PC-3 (cell line): ENCODE data around the gene ZNF14. TPM values are rescaled to one million over a fixed set of nuclear protein-coding genes. Genes with fewer than 3 reads are reported as not detected.

Source experiments
- ATAC-seq: fragments of 200-7000 bp; cut with Tn5 transposase; 2 replicates; pipeline ENCODE4 v1.9.1; 2020; ENCODE audit warnings: mild to moderate bottlenecking, moderate library complexity
- BruUV-seq: library from RNA; stranded (reverse); fragments of 400-500 nt; replicated peaks from 2 replicates; lab custom pipeline; 2021; lab: Mats Ljungman, UMichigan
- CTCF ChIA-PET: fragments of 300-600 bp; sonication (Branson Sonifier 250); formaldehyde crosslinking; loops from one replicate; lab custom pipeline; 2022; ENCODE audit warnings: antibody characterized with exemption; lab: Charles Lee
- POLR2A ChIA-PET: fragments of 300-600 bp; sonication (Branson Sonifier 250); formaldehyde crosslinking; loops from one replicate; lab custom pipeline; 2022; ENCODE audit warnings: antibody characterized with exemption; ENCODE audit not compliant: unreplicated experiment; lab: Charles Lee
- DNase-seq: peaks from one replicate; pipeline ENCODE4 v3.0.0-alpha.2; 2015
- H2AFZ ChIP-seq: fragments of 300-600 bp; sonication (generic); 2 replicates; pipeline ENCODE4 v1.6.0; 2016; ENCODE audit warnings: antibody characterized with exemption, low read length
- H3F3A ChIP-seq: fragments of 300-600 bp; sonication (generic); one replicate; pipeline ENCODE4 v1.6.0; 2017; ENCODE audit warnings: antibody characterized with exemption, low read length, control low read depth, mild to moderate bottlenecking; ENCODE audit not compliant: unreplicated experiment
- H3K27ac ChIP-seq: fragments of 300-600 bp; sonication (generic); 2 replicates; pipeline ENCODE4 v1.5.1; 2016; ENCODE audit warnings: mild to moderate bottlenecking, low read length
- H3K27me3 ChIP-seq: fragments of 300-600 bp; sonication (generic); 2 replicates; pipeline ENCODE4 v1.6.1; 2016; ENCODE audit warnings: low read length, mixed read lengths
- H3K36me3 ChIP-seq: fragments of 300-600 bp; sonication (generic); 2 replicates; pipeline ENCODE4 v1.6.1; 2016; ENCODE audit warnings: low read depth, mixed run types, low read length, mixed read lengths
- H3K4me1 ChIP-seq: fragments of 300-600 bp; sonication (generic); 2 replicates; pipeline ENCODE4 v1.5.1; 2016; ENCODE audit warnings: low read length; ENCODE audit not compliant: insufficient read depth
- H3K4me2 ChIP-seq: fragments of 300-600 bp; sonication (generic); 2 replicates; pipeline ENCODE4 v1.6.0; 2016; ENCODE audit warnings: low read length
- H3K4me3 ChIP-seq: fragments of 300-600 bp; sonication (generic); 2 replicates; pipeline ENCODE4 v1.5.1; 2016; ENCODE audit warnings: mild to moderate bottlenecking, low read length, mixed read lengths
- H3K79me2 ChIP-seq: fragments of 300-600 bp; sonication (generic); 2 replicates; pipeline ENCODE4 v1.6.1; 2017; ENCODE audit warnings: low read length, mixed read lengths
- H3K9ac ChIP-seq: fragments of 300-600 bp; sonication (generic); 2 replicates; pipeline ENCODE4 v1.6.0; 2016; ENCODE audit warnings: mild to moderate bottlenecking, low read length
- H3K9me2 ChIP-seq: fragments of 300-600 bp; sonication (generic); replicated peaks from 2 replicates; pipeline ENCODE4 v1.6.1; 2016; ENCODE audit warnings: mixed run types, low read length, mixed read lengths
- H3K9me3 ChIP-seq: fragments of 300-600 bp; sonication (generic); 2 replicates; pipeline ENCODE4 v1.6.1; 2016; ENCODE audit warnings: low read length, mixed read lengths
- H4K20me1 ChIP-seq: fragments of 300-600 bp; sonication (generic); 2 replicates; pipeline ENCODE4 v1.6.1; 2016; ENCODE audit warnings: low read length, mixed read lengths
- EZH2 ChIP-seq: fragments of 300-600 bp; sonication (generic); IDR thresholded peaks from one replicate; pipeline ENCODE4 v1.6.1; 2017; ENCODE audit warnings: antibody characterized with exemption, mild to moderate bottlenecking, low read length; ENCODE audit not compliant: unreplicated experiment
- EZH2phosphoT487 ChIP-seq: fragments of 300-600 bp; sonication (generic); IDR thresholded peaks from 2 replicates; pipeline ENCODE4 v1.6.1; 2018; ENCODE audit warnings: mild to moderate bottlenecking, antibody characterized with exemption, low read length, borderline replicate concordance
- intact Hi-C: fragments of 100-400 bp; cut with micrococcal nuclease; formaldehyde crosslinking; loops from 2 replicates; pipeline ENCODE4 v1.9.0; 2023
- total RNA-seq: library from RNA; depleted of rRNA; stranded (reverse); fragments of >200 nt; gene quantifications from 2 replicates; pipeline ENCODE4 v1.2.3, GENCODE V29; 2014
- TF ChIP-seq, protein P1 (sequence below): fragments of 300-600 bp; sonication (generic); conservative IDR thresholded peaks from 2 replicates; pipeline ENCODE4 v1.5.1; 2017; ENCODE audit warnings: antibody characterized with exemption, low read depth, mild to moderate bottlenecking, low read length

Gene ZNF14
- total RNA-seq, 1 experiment from 2014 or later: 3.0 TPM

DNA sequence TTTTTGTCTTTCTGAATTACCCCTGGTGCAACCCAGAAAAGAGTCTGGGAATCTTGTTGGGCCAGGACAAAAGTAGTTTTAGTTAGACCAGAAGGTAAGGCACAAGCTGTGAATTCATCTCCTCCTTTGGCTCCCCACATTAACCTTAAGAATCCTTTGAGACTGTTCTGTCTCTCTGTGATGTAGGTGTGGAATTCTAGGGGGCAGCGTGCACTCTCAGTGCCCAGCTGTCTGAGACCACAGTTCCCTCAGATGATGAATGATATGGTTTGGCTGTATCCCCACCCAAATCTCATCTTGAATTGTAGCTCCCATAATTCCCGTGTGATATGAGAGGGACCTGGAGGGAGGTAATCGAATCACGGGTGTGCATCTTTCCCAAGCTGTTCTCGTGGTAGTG lies 44.8 kb upstream of the ZNF14 start:
- DNase-seq: no peak
- ChIA-PET CTCF (no interaction called here), POLR2A (no interaction called here)
- Histone ChIP-seq H2AFZ (no peak overlapping the region), H3K36me3 (peaks cover 48% of the 10 kb centered on the region), H3K27me3 (no peaks in the 10 kb centered on the region), H3K4me1 (peaks cover 13% of the 10 kb centered on the region), H3K4me2 (peak overlapping the region; percentile 94), H3K79me2 (peaks cover 29% of the 10 kb centered on the region), H3K27ac (no peak overlapping the region), H3K9me2 (no peaks in the 10 kb centered on the region), H3K4me3 (peak overlapping the region; percentile 85), H3F3A (no peaks in the 10 kb centered on the region), H3K9me3 (peaks cover 23% of the 10 kb centered on the region), H4K20me1 (no peaks in the 10 kb centered on the region), H3K9ac (no peak overlapping the region)
- intact Hi-C loops: loop anchor here (2.0 kb wide), 1 partner anchor 45 kb away; the partner anchor contains the start of gene ZNF14
- no peak for ATAC-seq
- no TSS peak for BruUV-seq
- TF ChIP-seq, protein P1, sequence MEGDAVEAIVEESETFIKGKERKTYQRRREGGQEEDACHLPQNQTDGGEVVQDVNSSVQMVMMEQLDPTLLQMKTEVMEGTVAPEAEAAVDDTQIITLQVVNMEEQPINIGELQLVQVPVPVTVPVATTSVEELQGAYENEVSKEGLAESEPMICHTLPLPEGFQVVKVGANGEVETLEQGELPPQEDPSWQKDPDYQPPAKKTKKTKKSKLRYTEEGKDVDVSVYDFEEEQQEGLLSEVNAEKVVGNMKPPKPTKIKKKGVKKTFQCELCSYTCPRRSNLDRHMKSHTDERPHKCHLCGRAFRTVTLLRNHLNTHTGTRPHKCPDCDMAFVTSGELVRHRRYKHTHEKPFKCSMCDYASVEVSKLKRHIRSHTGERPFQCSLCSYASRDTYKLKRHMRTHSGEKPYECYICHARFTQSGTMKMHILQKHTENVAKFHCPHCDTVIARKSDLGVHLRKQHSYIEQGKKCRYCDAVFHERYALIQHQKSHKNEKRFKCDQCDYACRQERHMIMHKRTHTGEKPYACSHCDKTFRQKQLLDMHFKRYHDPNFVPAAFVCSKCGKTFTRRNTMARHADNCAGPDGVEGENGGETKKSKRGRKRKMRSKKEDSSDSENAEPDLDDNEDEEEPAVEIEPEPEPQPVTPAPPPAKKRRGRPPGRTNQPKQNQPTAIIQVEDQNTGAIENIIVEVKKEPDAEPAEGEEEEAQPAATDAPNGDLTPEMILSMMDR: no peak
- no peak for TF ChIP-seq EZH2
- TF ChIP-seq EZH2phosphoT487: no peak

DNA sequence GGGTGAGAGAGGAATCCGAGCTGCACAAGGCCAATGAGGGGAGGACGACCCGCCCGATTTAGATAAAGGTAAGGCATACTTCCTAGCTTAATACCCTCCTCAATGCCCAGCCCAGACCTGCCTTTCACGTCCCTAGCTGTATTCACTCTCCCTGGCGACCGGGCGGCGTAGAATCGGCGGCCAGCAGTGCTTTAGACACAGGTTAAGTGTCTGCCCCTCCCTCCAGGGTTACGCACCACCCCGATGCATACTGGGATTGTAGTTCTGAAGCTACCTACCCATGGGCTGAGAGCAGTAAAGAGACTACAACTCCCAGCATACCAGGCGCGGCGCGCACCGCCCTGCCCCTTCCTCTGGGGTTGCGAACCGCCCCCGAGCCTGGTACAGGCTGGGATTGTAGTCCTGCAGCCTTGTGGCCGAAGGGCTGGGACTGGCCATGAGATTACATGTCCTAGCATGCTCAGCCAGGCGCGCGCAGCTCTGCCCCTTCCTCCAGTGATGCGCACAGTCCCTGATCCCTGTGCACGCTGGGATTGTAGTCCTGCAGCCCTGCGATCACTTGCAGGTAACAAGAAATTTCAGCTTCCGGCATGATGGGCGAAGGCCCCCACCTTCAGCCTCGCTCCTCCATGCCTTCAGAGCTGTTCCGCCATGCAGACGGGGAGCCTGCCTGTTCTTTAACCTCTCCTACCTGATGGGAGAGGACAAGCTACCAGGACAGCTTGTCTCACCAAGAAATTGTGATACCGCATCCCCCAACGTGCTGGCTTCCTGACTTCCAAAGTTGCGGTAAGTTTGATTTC lies 43.5 kb upstream of the ZNF14 start:
- Histone ChIP-seq H3K27me3 (no peaks in the 10 kb centered on the region), H3F3A (no peaks in the 10 kb centered on the region), H3K9me3 (peaks cover 26% of the 10 kb centered on the region), H4K20me1 (no peaks in the 10 kb centered on the region), H3K27ac (0 out of 2 replicates have a peak overlapping the region, but pooled peaks have one; percentile 2), H2AFZ (peak overlapping the region; percentile 91), H3K79me2 (peaks cover 29% of the 10 kb centered on the region), H3K9me2 (no peaks in the 10 kb centered on the region), H3K4me2 (peak overlapping the region; percentile 94), H3K36me3 (peaks cover 36% of the 10 kb centered on the region), H3K9ac (peak overlapping the region; percentile 72), H3K4me3 (peak overlapping the region; percentile 85), H3K4me1 (peaks cover 13% of the 10 kb centered on the region)
- intact Hi-C loops: loop anchor here (1.0 to 2.0 kb wide), 2 partner anchors 44 to 108 kb away; partner anchors contain the start of genes ZNF101 and ZNF14
- TF ChIP-seq EZH2 (no peak), EZH2phosphoT487 (no peak)
- TF ChIP-seq, protein P1: no peak
- POLR2A ChIA-PET: interaction anchor here (0.5 to 0.6 kb wide), 2 partner anchors 31 to 265 kb away, joined by 3 to 4 read pairs; no protein-coding TSS in a partner anchor
- no TSS peak for BruUV-seq
- CTCF ChIA-PET: no interaction called here
- DNase-seq: peak; percentile 98
- ATAC-seq: peak; percentile 100

DNA sequence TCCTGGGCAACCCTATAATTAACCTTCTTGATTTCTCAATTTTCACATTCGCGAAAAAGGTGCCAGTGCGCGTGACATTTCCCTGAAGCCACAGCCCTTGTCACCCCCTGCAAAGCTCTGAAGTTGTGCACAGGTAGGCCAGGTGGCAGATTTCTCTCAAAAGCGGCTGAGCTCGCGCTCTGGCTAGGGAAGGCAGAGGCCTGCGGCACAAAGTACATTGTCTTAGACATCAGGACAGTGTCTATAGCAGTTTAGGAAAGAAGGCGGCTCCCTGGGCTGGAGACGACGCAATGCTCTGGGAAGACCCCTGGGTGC lies 42.9 kb upstream of the ZNF14 start:
- Histone ChIP-seq H3K4me2 (peak overlapping the region; percentile 94), H3K79me2 (peaks cover 29% of the 10 kb centered on the region), H2AFZ (peak overlapping the region; percentile 91), H3K4me1 (peaks cover 13% of the 10 kb centered on the region), H4K20me1 (no peaks in the 10 kb centered on the region), H3K27me3 (no peaks in the 10 kb centered on the region), H3K9me3 (peaks cover 24% of the 10 kb centered on the region), H3K9ac (peak overlapping the region; percentile 72), H3K36me3 (peaks cover 31% of the 10 kb centered on the region), H3K27ac (no peak overlapping the region), H3K4me3 (peak overlapping the region; percentile 85), H3K9me2 (no peaks in the 10 kb centered on the region), H3F3A (no peaks in the 10 kb centered on the region)
- BruUV-seq: TSS peak; percentile 95
- ATAC-seq (peak; percentile 17), DNase-seq (no peak)
- ChIA-PET POLR2A (interaction anchor here (0.5 to 0.6 kb wide), 2 partner anchors 31 to 264 kb away, joined by 3 to 4 read pairs; no protein-coding TSS in a partner anchor), CTCF (no interaction called here)
- intact Hi-C loops: loop anchor here (1.0 to 2.0 kb wide), 2 partner anchors 43 to 108 kb away; partner anchors contain the start of genes ZNF101 and ZNF14
- TF ChIP-seq EZH2phosphoT487 (no peak), EZH2 (no peak)
- TF ChIP-seq, protein P1: no peak
